NAMALWA (cell line): ENCODE data around the gene STBD1.
"Not testable (repeated sequence)": the region's sequence is repeated elsewhere in the genome, so short reads cannot be mapped to it uniquely, and the experiment has no call there.

Experiments
- DNase-seq: peaks from one replicate; pipeline ENCODE4 v3.0.0-alpha.2; 2015; ENCODE audit warnings: low spot score

STBD1 gene

DNA sequence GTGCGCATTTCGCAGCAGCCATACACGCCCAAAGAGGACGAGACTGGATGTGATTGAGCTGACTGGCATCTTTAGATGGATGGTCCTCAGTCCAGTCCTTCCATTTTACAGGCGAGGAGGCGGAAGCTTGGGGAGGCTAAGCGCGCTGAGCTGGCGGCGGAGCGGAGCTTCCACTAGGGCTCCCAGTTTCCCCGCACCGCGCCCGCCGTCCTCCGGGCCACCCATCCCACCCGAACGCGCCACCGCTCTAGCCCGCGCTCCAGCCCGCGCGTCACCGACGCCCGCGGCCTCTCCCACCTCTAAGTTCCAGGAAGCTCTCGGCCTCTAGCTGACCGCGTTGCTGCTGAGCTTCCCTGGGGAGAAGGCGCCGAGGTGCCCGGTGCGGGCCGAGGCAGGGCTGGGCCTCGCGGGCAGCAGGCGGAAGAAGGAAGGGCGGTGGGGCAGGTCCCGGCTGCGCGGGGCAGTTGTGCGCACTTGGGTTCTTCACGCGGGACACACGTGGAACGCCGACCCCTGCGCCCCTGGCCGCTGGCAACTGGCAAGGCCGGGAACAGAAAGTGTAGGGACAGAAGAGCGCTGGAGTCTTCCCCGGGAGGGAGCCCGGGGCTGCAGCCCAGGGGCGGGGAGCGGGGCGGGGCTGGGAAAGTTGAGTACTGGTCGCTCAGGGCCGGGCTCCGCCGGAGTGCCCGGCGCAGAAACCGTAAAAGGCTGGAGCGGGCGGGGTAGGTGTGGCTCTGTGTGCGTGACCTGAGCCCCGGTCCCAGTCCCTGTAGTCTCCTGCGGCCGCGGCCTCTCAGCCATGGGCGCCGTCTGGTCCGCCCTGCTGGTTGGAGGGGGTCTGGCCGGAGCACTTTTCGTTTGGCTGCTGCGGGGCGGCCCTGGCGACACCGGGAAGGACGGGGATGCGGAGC lies at the start of gene STBD1:
STBD1 (plus strand) TSS at position 763 of the 911 bp plus-strand sequence; CDS start at position 800, 37 bp downstream.
- no peak for DNase-seq

DNA sequence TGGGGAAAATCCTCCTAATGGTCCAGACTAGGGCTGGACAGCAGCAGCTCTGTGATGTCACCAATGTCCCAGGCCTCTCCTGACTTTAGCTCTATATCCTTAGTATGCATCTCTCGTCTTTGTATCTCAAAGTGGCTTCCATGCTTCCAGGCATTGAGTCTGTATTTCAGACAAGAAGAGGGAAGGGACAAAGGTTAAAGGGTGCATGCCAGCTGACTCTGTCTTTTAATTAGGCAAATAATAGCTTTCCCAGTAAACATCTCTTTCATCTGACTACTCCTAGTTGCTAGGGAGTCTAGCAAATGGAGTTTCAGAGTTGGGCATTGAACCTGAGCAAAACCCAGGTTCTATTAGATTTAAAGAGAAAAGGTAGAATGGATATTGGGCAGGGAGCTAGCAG lies 49.6 kb upstream of the STBD1 start:
- no peak for DNase-seq

DNA sequence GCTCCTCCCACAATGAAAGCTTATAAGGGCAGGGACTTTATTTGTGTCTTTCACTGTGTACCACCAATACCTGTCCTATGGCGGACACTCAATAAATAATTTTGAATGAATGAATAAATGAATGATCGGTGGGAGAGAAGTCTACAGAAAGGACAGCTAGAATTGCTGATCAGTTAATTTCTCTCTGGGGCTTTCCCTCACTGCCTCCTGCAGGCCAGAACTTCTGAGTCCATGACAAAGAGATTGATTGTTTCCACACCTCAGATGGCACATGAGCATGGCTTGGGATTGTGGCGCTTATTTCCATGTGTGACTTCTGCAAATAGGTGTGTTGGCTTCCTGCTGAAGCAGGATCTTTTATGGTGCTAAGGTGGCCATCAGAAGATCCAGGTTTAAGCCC lies 48.7 kb upstream of the STBD1 start:
- no peak for DNase-seq

DNA sequence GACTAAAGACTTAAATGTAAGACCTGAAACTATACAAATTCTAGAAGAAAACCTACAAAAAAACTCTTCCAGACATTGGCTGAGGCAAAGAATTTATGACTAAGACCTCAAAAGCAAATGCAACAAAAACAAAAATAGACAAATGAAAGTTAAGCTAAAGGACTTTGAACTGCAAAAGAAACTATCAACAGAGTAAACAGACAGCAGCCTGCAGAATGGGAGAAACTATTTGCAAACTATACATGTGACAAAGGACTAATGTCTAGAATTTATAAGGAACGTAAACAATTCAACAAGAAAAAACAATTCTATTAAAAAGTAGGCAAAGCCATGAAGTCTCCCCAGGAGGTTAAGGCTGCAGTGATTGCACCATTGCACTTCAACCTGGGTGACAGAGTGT lies 46.0 kb upstream of the STBD1 start:
- DNase-seq: no peak

DNA sequence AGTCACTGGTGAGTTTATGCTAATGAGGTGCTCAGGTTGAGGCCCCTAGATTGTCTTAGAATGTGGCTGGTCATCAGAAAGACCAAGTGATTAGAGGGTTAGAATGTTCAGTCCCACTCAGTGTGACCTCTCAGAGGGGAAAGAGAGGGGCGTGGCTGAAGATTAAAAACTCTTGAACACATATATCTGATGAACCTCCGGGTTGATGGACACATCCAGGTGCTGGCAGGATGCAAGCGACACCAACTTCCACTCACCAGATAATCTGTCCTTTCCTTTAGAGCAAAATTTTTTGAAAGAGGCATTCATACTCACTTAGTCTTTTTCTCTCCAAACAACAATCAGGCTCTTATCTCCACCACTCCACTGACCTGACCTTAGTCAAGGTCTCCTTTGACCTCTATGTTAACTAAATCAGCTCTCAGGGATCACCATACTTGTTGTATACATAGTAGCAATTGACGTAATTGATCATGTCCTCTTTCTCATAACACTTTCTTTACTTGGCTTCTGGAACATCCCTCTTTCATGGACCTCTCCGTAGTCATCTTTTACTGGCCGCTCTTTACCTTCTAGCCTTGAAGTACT lies 40.8 kb upstream of the STBD1 start:
- no peak for DNase-seq

DNA sequence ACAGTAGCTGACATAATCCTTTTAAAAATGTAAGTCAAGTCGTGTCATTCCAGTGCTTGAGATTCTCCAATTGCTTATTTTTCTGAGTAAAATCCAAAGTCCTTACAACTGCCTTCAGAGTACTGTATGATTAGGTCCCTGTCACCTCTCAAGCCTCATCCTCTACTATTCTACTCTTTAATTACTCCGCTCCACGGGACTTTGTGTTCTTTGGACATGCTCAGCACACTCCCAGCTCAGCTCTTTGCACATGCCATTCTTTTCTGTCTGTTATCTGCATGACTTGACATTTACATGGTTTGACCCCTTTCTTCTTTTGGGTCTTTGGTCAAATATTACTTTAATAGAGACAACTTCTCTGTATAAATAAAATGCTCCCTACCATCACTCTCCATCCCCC lies 39.9 kb upstream of the STBD1 start:
- DNase-seq: no peak

DNA sequence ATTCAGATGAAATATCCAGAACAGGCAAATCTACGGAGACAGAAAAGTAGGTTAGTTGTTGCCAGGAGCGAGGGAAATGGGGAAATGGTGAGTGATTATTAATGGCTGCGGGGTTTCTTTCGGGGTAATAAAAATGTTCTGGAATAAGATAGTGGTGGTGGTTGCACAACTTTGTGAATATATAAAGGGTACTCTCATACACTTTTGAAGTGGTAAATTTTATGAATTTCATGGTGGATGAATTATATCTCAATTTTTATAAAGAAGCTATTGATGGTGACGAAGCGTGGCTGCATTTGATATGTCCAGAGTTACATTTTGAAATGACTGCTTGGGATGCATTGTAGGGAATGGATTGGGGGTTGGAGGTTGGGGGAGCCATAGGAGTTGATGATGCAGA lies 38.7 kb upstream of the STBD1 start:
- no peak for DNase-seq

DNA sequence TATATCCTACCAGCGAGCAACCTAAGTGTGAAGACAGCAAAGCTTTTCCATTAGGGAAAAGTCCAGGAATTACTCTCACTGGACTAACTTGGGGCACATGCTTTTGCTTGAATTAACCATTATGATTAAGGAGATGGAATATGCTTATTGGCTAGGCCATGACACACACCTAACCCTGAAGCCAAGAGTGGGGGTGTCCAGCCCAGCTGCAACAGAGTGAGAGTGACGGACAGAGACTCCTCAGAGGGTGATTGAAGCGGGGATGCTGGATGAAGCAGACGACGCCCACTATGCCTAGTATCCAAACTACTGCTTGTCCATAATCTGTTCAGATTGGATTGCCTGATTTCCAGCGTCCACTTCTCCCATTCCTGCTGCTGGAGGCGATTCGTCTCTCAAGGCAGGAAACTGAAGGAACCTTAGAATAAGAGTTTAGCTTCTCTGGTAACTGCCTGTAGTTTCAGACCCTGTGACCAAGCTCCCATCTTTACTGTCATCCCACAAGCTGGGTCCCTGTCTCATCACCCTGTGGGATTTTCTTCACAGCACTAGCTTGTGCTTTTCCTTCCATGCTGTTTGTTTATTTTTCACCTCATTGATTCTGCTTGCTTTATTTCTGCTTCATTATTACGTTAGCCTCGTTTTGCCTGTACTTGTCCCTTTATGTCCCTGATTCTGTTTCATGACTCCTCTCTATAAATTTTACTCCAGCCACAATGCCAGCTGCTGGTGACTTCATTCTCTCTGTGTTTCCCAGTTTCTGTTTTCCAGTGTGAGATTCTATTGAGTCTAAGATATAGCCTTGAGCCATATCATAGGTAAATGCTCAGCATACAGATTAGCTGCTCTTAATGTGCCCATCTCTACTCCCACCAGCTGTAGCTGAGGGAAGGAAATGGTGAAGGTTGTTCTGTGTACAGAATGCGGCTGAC lies 36.0 kb upstream of the STBD1 start:
- DNase-seq: no peak

DNA sequence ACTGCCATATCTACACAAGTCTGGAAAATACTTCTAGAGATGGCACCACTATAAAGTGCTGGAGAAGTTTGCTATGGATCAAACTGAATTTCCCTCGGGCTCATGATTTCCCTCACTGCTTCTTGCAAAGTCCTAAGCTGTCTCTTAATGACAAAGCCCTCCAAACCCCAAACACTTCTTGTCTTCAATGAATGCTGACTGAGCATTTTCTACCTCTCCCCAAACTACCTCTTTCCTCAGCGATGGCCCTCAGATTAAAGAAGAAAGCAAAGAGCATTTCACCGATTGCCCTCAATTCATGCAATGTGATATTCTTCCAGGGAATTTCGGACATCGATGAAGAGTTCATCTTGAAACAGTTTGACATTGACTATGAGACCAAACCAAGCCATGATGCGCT lies 35.3 kb upstream of the STBD1 start:
- no peak for DNase-seq

DNA sequence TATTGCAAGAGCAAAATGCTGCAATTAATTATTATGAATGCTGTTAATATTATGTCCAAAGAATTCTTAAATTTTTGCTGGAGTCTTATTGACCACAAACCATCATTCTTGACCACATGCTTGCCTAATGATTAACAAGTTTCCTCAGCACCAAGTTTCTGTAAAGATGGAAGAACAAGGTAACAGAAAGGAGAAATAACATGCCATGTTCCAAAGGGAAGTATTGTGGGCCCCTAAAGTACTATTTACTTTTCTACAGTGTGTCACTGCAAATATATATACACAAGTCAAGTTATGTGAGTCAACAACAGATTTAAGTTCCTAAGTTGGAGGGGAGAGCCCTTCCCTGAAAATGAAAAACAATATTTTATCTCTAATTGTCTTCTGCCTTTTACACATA lies 34.5 kb upstream of the STBD1 start:
- no peak for DNase-seq

DNA sequence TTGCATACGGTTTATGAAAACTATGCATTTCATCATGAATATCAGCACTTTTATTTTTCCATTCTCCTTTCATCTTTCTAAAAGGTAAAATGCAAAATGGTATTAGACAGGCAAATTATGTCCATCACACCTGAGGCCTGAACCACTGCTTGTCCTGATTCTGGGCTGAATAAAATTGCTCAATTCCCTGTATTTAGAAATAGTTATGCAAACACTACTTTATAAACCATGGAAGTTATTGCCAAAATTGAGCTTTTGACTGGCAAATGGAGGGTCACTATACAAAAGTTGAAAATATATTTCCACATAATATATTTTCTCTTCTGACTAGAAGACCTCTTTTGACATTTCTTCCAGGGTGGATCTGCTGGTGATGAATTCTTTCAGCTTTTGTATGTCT lies 34.0 kb upstream of the STBD1 start:
- DNase-seq: no peak

DNA sequence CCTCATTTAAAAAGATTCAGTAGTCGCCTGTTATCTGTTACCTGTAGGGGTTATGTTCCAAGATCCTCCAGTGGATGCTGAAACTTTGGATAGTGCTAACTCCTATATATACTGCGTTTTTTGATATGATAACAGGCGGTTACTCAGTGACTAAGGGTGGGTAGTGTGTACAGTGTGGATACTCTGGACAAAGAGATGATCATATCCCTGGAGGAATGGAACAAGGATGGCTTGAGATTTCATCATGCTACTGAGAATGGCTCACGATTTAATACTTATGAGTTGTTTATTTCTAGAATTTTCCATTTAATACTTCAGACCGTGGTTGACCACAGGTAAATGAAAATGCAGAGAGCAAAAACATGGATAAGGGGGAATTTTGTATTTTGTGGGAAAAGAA lies 33.5 kb upstream of the STBD1 start:
- no peak for DNase-seq

DNA sequence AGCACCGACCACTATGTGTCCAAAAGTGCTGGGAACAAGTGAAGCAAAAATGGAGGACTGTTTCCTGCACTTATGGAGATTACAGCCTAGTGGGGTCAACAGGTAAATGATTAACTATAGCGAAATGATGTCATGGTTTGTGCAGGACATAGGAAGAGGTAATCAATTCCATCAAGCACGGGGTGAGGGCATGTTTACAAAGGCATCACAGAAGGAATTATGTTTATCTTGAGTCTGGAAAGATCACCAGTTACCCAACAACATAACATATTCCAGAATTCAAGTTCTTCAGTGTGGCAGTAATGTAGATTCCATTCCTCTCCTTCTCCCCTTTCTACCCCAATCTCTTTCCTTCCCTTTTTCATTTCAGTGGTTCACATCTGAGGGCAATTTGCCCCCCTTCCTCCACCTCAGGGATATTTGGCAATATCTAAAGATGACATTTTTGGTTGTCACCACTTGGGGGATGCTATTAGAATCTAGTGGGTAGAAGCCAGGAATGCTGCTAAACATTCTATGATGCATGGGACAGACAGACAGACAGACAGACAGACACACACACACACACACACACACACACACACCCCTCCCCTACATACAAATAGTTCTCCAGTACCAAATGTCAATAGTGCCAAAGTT lies 30.9 kb upstream of the STBD1 start:
- DNase-seq: no peak

DNA sequence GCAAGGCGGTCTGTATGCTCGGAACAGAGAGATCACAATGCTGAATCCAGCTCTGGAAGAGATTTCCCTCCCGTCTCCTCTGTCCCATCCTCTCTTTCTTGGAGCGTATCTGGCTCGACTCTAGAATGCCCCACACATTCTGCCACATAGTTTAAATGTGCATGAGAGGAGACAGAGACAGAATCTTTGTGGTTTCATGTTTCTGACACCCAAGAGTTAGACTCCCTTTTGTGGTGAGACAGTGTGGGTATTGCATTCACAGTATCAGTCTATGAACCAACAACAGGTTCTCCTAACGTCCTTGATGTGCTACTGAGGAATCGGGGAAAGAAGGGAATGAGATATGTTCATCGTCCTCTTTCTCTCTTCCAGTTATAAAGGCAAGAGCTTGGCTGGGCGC lies 29.7 kb upstream of the STBD1 start:
- DNase-seq: no peak

DNA sequence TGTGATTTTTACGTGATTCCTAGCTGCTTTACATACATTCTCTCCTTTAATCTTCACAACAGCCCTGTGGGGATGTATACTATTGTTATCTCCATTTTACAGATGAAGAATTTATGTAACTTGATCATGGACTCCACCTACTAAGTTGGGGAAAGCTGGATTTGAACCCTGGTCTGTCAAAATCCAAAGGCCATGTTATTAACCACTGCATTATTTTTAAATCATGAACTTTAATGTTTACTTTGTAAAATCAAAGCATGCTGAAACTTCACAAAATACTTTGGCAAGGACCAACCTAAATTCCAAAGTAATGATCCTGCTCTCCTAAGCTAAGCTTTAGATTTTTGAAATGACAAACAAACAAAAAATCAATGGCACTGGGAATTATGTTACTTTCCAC lies 28.9 kb upstream of the STBD1 start:
- no peak for DNase-seq

DNA sequence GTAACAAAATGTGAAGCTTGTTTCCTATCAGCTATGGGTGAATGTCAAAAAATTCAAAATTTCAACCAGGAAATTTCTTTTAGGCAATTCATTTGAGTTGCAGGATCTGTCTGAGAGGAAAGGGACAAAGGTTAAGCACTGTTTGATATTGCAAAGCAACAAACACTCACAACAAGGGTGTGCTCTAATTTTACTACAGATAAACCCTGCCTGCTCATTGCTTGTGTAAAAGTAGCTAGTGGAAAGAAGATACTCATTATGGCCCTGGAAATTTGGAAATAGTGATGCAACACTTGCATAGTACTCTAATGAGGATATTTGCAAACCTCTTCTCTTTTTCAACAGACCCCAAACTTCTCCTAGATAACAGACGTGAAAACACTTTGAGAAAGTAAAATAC lies 27.9 kb upstream of the STBD1 start:
- no peak for DNase-seq

DNA sequence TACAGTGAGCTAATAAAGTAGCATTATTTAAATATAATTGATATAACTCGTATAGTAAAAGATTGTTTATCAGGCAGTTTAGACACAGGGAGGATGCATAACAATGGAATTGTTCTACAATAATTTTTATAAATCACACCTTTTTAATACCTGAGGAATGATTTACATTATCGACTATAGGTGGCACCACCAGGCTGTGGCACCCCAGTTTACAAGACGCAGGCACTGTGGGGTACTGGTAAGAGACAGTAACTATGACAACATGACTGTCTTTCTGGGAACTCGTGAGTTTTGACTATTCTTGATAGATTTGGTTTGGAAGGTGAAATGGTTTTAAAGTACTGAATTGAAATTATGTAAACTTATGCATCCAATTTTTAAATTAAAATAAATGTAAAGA lies 27.1 kb upstream of the STBD1 start:
- no peak for DNase-seq

DNA sequence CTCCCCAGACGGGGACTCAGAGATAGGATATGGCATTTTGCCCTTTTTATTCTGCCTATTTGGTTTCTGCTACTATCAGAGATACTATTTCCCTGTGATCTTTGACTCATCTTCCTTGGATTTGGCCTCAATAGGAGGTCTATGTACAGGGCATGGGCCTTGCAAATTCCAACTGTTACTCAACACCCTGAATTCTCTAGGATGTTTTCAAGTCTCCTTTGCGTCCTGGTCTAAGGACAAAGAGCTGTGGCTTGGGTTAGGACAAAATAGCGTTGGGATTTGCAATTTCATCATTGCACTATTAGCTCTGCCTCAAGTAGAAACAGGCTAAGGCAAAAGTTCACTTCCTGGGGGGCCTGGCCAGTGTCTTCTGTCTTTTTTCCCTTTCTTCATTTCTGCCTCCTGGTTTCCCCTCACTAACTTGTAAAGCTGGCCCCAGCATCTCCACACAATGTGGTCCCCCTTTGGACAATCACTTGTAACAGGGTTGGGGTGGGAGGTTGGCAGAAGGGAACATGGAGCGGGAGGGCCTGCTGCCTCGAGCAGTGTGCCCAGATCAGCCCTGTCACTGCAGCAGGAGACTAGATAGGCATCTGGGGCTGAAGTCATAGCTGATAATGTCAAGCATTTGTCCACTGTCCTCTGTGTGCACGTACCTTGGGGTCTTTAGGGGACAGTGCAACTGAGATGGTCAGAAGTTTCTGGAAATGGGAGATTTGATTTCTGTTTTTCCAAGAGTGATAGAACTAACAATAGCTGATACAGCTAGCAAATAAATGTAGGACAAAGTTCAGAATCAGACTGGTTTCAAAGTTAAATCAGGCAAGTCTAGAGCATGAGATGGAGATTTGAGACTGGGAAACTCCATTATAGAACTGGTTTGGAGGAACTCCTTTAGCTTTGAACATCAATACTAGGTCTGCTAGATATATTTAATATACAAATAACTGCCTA lies 25.8 kb upstream of the STBD1 start:
- DNase-seq: no peak

DNA sequence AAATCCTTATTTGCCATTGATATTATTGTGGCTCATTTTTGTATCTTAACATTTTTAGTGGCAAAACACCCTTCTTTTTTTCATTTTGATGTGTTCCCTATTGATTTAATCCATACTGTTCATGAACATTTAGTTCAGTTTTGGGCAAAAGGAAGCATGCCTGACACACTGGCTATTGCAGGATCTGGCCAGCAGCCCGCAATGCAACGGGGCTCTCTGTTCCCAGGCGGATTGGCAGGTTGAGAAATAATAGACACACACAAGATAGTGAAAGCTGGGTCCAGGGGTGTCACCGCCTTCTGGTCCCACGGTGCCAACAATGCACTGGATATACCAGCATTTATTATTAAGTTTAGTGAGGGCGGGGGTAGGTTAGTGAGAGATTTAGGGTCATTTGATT lies 24.9 kb upstream of the STBD1 start:
- not testable (repeated sequence) for DNase-seq

DNA sequence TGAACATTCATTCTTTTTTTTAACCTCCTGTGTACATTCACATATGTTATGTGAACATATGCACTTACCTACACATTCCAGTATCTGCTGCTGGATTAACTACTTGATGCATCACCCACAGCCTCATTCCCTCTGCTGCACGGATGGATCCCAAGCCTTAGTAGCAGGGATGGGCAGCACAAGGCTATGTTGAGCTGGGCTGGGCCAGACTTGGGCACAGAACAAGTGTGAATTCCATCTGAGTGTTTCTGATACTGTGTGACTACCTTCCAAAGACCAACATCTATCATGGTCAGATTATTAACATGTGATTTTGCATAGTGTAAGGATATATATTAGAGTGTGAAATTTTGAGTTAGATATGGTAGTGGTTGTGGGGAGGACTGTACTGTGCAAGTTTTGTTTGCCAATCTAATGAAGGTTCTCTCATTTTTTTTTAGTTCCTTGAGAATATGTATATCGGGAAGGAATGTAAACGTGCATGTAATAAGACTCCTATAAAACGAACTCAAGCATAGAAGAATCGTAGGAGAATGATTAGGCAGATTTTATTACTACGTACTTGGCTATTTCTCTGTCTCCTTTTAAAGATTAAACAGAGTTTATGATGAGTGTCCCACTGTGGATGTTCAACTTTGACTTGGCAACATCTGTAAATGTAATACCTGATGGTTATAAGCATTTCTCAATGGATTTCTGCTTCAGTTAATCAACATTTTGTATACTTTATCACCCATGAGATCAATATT lies 23.4 kb upstream of the STBD1 start:
- DNase-seq: no peak
